ENCODE results near the gene TMEM270. TPM values are rescaled to one million over a fixed set of nuclear protein-coding genes. Genes with fewer than 3 reads are reported as not detected.

TMEM270 gene
- polyA plus RNA-seq, 2 of the 4 experiments (the other 2 are of a cell fraction) = not detected

DNA sequence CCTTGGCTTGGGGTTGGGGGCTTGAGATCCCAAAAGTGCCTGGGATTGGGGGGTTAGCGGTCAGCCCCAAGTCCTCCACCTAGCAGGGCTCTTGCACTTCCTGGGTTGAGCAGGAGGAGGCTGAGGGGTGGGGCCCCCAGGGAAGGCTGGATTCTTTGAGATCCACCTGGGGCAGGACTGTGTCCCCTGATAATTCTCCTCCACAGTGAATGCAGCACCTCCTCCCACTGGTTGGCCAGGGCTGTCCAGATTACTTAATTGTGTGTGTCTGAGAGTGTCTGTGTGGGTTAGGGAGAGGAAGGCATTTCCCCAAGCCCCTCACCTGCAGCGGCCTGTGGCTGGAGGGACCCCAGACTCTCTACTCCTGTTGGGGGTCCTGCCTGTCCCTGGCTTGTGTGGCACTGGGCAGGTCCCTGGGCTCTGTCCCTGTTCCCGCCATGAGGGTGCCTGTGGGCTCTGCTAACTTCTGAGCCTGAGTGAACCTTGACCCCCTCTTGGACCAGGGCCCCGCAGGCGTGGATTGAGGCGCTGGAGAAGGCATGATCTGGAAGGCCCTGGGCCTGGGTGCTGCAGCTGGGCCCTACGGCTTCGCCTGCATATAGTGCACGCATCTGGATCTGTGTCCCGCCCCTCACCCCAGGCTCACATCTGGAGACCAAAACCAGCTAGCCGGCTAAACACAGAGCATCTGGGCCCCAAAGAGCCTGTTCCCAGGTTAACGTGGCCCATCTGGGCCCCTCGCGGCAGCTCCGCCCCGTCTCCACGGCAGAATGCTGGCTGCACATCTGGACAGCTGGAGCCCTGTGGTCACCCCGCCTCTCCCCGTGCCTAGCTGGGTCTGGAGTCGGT, 10.4 kb downstream of the TMEM270 start:
- ChIA-PET CTCF (interaction anchor here (1.2 to 2.3 kb wide), 3 partner anchors 10 to 529 kb away, joined by 5 to 8 read pairs (median 5); no protein-coding TSS in a partner anchor), POLR2A (no interaction called here)
- Histone ChIP-seq H3K4me3 (no peak overlapping the region), H3K27ac (no peak overlapping the region; a peak in 1 of 6 replicates), H3K9me3 (no peaks in the 10 kb centered on the region), H3K4me1 (peaks cover 10% of the 10 kb centered on the region; the same call in 2 of the 3 replicates), H3K4me2 (no peak overlapping the region)
- no peak for TF ChIP-seq REST (IDR thresholded peaks at IDR 0.05)
- TF ChIP-seq HEYL (CRISPR knock-in tag; IDR thresholded peaks at IDR 0.05) = no peak
- TF ChIP-seq MAX (IDR thresholded peaks at IDR 0.05) = no peak
- TF ChIP-seq POLR2AphosphoS2 (conservative IDR thresholded peaks at IDR 0.05; ENCODE audit: low read length) = no peak
- TF ChIP-seq KDM1A (IDR thresholded peaks at IDR 0.05; ENCODE audit: low read depth) = no peak
- no peak for TF ChIP-seq PBX3 (IDR thresholded peaks at IDR 0.05)
- no peak for TF ChIP-seq RAD21 (conservative IDR thresholded peaks at IDR 0.05 in 1 of 2, IDR thresholded peaks at IDR 0.05 in 1 of 2)
- ATAC-seq = peak; percentile 33 to 35; a peak in 5 of 6 replicates
- WGBS (ENCODE audit: missing lambda C conversion rate) = 82% methylated on average over 20 of the region's 20 CpGs
- no peak for FAIRE-seq
- no peak for DNase-seq (ENCODE audit: low read depth in 1 of 2, low spot score in 1 of 2)

- DNase-seq (ENCODE audit: low read depth in 1 of 2, low spot score in 1 of 2) (no peak), FAIRE-seq (no peak), ATAC-seq (no peak)
- Histone ChIP-seq H3K4me2 (no peak overlapping the region), H3K9me3 (no peaks in the 10 kb centered on the region), H3K4me3 (no peak overlapping the region), H3K4me1 (peaks cover 10% of the 10 kb centered on the region; the same call in 2 of the 3 replicates), H3K27ac (no peak overlapping the region)
- TF ChIP-seq, protein P1, sequence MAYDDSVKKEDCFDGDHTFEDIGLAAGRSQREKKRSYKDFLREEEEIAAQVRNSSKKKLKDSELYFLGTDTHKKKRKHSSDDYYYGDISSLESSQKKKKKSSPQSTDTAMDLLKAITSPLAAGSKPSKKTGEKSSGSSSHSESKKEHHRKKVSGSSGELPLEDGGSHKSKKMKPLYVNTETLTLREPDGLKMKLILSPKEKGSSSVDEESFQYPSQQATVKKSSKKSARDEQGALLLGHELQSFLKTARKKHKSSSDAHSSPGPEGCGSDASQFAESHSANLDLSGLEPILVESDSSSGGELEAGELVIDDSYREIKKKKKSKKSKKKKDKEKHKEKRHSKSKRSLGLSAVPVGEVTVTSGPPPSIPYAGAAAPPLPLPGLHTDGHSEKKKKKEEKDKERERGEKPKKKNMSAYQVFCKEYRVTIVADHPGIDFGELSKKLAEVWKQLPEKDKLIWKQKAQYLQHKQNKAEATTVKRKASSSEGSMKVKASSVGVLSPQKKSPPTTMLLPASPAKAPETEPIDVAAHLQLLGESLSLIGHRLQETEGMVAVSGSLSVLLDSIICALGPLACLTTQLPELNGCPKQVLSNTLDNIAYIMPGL (CRISPR knock-in tag; IDR thresholded peaks at IDR 0.05; ENCODE audit: borderline replicate concordance) = no peak
- TF ChIP-seq ZFP36 (IDR thresholded peaks at IDR 0.05; ENCODE audit: borderline replicate concordance, partially characterized antibody) = peak; percentile 61
- ChIA-PET POLR2A (no interaction called here), CTCF (interaction anchor here (0.9 to 1.2 kb wide), 2 partner anchors 107 to 155 kb away, joined by 3 to 5 read pairs; no protein-coding TSS in a partner anchor)
- 67% methylated on average over 12 of the region's 13 CpGs for WGBS (ENCODE audit: missing lambda C conversion rate)
Measured at GRCh38 chr7:73872056-73872908, 11.3 kb downstream of the TMEM270 start.

DNA sequence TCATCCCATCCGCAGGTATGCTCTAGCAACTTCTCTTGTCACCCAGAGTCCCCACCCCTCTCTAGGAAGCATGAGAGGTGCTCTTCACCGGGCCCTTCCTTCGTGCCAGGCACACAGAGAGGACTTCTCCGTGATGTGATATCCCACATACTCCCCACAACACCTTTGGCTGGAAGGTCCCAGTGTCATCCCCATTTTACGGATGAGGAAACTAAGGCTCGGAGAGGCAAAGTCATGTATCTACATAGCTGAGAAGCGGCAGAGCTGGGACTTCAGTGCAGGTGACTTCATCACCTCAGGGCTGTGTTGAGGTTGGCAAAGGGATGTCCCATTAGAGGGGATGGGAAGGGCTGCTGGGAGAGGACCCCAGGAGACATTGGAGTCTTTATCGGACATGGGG, 15.4 kb downstream of the TMEM270 start:
- 77% methylated on average over 8 of the region's 8 CpGs for WGBS (ENCODE audit: missing lambda C conversion rate)
- TF ChIP-seq RCOR1 (IDR thresholded peaks at IDR 0.05; ENCODE audit: low read depth, low read length) (no peak), ESRRA (IDR thresholded peaks at IDR 0.05; ENCODE audit: borderline replicate concordance, low read length) (no peak), SREBF2 (IDR thresholded peaks at IDR 0.05) (no peak), NR3C1 (IDR thresholded peaks at IDR 0.05) (no peak), HES2 (IDR thresholded peaks at IDR 0.05) (no peak), CHD4 (IDR thresholded peaks at IDR 0.05; ENCODE audit: borderline replicate concordance) (no peak), NFE2L2 (conservative IDR thresholded peaks at IDR 0.05; ENCODE audit: low read length) (no peak), FOSL2 (IDR thresholded peaks at IDR 0.05) (no peak), FOSL2 (CRISPR knock-in tag; IDR thresholded peaks at IDR 0.05) (no peak), TFCP2L1 (CRISPR knock-in tag; IDR thresholded peaks at IDR 0.05) (no peak), CTCF (IDR thresholded peaks at IDR 0.05) (no peak), HOXB5 (CRISPR knock-in tag; IDR thresholded peaks at IDR 0.05) (no peak)

More for the DNA sequence above, 15.4 kb downstream of the TMEM270 start:
- CTCF ChIA-PET = interaction anchor here (0.6 to 3.9 kb wide), 4 partner anchors 9 to 150 kb away, joined by 3 to 14 read pairs (median 3); no protein-coding TSS in a partner anchor
- Histone ChIP-seq H3K4me3 (no peak overlapping the region), H3K4me2 (no peak overlapping the region), H3K4me1 (peaks cover 17% of the 10 kb centered on the region), H3K9me3 (no peaks in the 10 kb centered on the region), H3K27ac (no peak overlapping the region)
- no peak for FAIRE-seq
- no peak for ATAC-seq
- POLR2A ChIA-PET = no interaction called here
- DNase-seq (ENCODE audit: low read depth in 1 of 2, low spot score in 1 of 2) = no peak
